H9 (cell line): ENCODE measurements around the gene SLCO2A1. TPM values are rescaled to one million over a fixed set of nuclear protein-coding genes. Genes with fewer than 3 reads are reported as not detected.
A peak's percentile ranks its signal among the peaks of the same experiment; 100 is the strongest.

Experiments
- DNase-seq: peaks from one replicate; pipeline ENCODE4 v3.0.0-alpha.2; 2017
- H2AFZ ChIP-seq: one replicate; pipeline ENCODE4 v1.6.1; 2013; ENCODE audit warnings: mild to moderate bottlenecking, low read length, control low read depth, moderate library complexity
- H2AK5ac ChIP-seq: 2 replicates; pipeline ENCODE4 v1.6.1; 2013; ENCODE audit warnings: low read length, control low read depth, mixed read lengths; ENCODE audit not compliant: insufficient read length
- H2BK120ac ChIP-seq: one replicate; pipeline ENCODE4 v1.6.1; 2013; ENCODE audit warnings: low read depth, mild to moderate bottlenecking, low read length, control low read depth, inconsistent platforms; ENCODE audit not compliant: poor library complexity, severe bottlenecking
- H2BK12ac ChIP-seq: 2 replicates; pipeline ENCODE4 v1.6.1; 2013; ENCODE audit warnings: low read length, control low read depth, mixed read lengths, low read depth; ENCODE audit not compliant: insufficient read length
- H2BK15ac ChIP-seq: 2 replicates; pipeline ENCODE4 v1.6.1; 2013; ENCODE audit warnings: low read depth, low read length, control low read depth
- H2BK20ac ChIP-seq: one replicate; pipeline ENCODE4 v1.6.1; 2013; ENCODE audit warnings: low read depth, mild to moderate bottlenecking, low read length, control low read depth, inconsistent platforms; ENCODE audit not compliant: poor library complexity, severe bottlenecking
- H2BK5ac ChIP-seq: 2 replicates; pipeline ENCODE4 v1.6.1; 2013; ENCODE audit warnings: low read length, control low read depth, mixed read lengths; ENCODE audit not compliant: insufficient read length
- H3K14ac ChIP-seq: 2 replicates; pipeline ENCODE4 v1.6.1; 2013; ENCODE audit warnings: low read length, control low read depth; ENCODE audit not compliant: insufficient read depth
- H3K18ac ChIP-seq: 2 replicates; pipeline ENCODE4 v1.6.1; 2013; ENCODE audit warnings: low read depth, mild to moderate bottlenecking, mixed read lengths, low read length, control low read depth; ENCODE audit not compliant: insufficient read length
- H3K23ac ChIP-seq: 2 replicates; pipeline ENCODE4 v1.6.1; 2013; ENCODE audit warnings: low read length, control low read depth, mixed read lengths, low read depth; ENCODE audit not compliant: insufficient read length
- H3K23me2 ChIP-seq: 2 replicates; pipeline ENCODE4 v1.6.1; 2013; ENCODE audit warnings: low read depth, mild to moderate bottlenecking, mixed read lengths, low read length, control low read depth; ENCODE audit not compliant: insufficient read length, poor library complexity, severe bottlenecking
- H3K27ac ChIP-seq: 2 replicates; pipeline ENCODE4 v1.5.1; 2013; ENCODE audit warnings: low read length, control low read depth, mixed read lengths, low read depth; ENCODE audit not compliant: insufficient read length
- H3K27me3 ChIP-seq: 2 replicates; pipeline ENCODE4 v1.6.1; 2013; ENCODE audit warnings: low read length, control low read depth, inconsistent platforms; ENCODE audit not compliant: insufficient read depth
- H3K4ac ChIP-seq: 2 replicates; pipeline ENCODE4 v1.6.1; 2013; ENCODE audit warnings: low read depth, mild to moderate bottlenecking, control low read depth, inconsistent platforms, low read length, moderate library complexity
- H3K4me1 ChIP-seq: 2 replicates; pipeline ENCODE4 v1.6.1; 2013; ENCODE audit warnings: low read length, control low read depth, inconsistent platforms; ENCODE audit not compliant: insufficient read depth
- H3K4me2 ChIP-seq: 2 replicates; pipeline ENCODE4 v1.6.1; 2013; ENCODE audit warnings: low read length, control low read depth, mixed read lengths; ENCODE audit not compliant: insufficient read length, insufficient read depth
- H3K56ac ChIP-seq: 2 replicates; pipeline ENCODE4 v1.6.1; 2013; ENCODE audit warnings: low read depth, mild to moderate bottlenecking, mixed read lengths, low read length, control low read depth; ENCODE audit not compliant: insufficient read length
- H3K79me1 ChIP-seq: 2 replicates; pipeline ENCODE4 v1.6.1; 2013; ENCODE audit warnings: low read depth, mild to moderate bottlenecking, moderate library complexity, low read length, control low read depth, inconsistent platforms; ENCODE audit not compliant: insufficient read depth, poor library complexity, severe bottlenecking
- H3K79me2 ChIP-seq: 2 replicates; pipeline ENCODE4 v1.6.1; 2013; ENCODE audit warnings: low read length, control low read depth, inconsistent platforms; ENCODE audit not compliant: insufficient read depth
- H3K9ac ChIP-seq: 2 replicates; pipeline ENCODE4 v1.6.1; 2013; ENCODE audit warnings: low read length, control low read depth, mixed read lengths; ENCODE audit not compliant: insufficient read length; ENCODE audit errors: extremely low read depth
- H3K9me3 ChIP-seq: one replicate; pipeline ENCODE4 v1.6.1; 2013; ENCODE audit warnings: low read depth, low read length, inconsistent platforms; ENCODE audit not compliant: control insufficient read depth
- H3T11ph ChIP-seq: one replicate; pipeline ENCODE4 v1.6.1; 2013; ENCODE audit warnings: mild to moderate bottlenecking, low read length, control low read depth, inconsistent platforms
- H4K20me1 ChIP-seq: one replicate; pipeline ENCODE4 v1.6.1; 2013; ENCODE audit not compliant: control insufficient read depth, insufficient read length, insufficient read depth
- H4K5ac ChIP-seq: 2 replicates; pipeline ENCODE4 v1.6.1; 2013; ENCODE audit warnings: low read depth, mild to moderate bottlenecking, mixed read lengths, low read length, control low read depth; ENCODE audit not compliant: insufficient read length
- H4K8ac ChIP-seq: replicated peaks from 2 replicates; pipeline ENCODE4 v1.6.1; 2013; ENCODE audit warnings: low read length, control low read depth, mixed read lengths, low read depth; ENCODE audit not compliant: insufficient read length
- H4K91ac ChIP-seq: 2 replicates; pipeline ENCODE4 v1.6.1; 2013; ENCODE audit warnings: low read depth, mild to moderate bottlenecking, moderate library complexity, mixed read lengths, low read length, control low read depth; ENCODE audit not compliant: insufficient read length
- H3K27ac Mint-ChIP-seq, 3 experiments: 2 replicates in 2 of 3; 3 replicates in 1 of 3; pipeline ENCODE4 v1.8.0; 2020 to 2021; ENCODE audit warnings: mixed read lengths in 3 of 3, mild to moderate bottlenecking in 1 of 3, moderate library complexity in 1 of 3
- H3K27me3 Mint-ChIP-seq: 2 replicates; pipeline ENCODE4 v1.8.0; 2021; ENCODE audit warnings: low read depth, mild to moderate bottlenecking, moderate library complexity, mixed read lengths
- H3K36me3 Mint-ChIP-seq, 3 experiments: 2 replicates in 2 of 3; 3 replicates in 1 of 3; pipeline ENCODE4 v1.8.0; 2020 to 2021; ENCODE audit warnings: low read depth in 3 of 3, mixed read lengths in 3 of 3; ENCODE audit not compliant: insufficient read depth in 1 of 3
- H3K4me1 Mint-ChIP-seq, 2 experiments: 2 replicates each; pipeline ENCODE4 v1.8.0; 2020; ENCODE audit warnings: mixed read lengths in 2 of 2
- H3K4me3 Mint-ChIP-seq, 2 experiments: 2 replicates in 1 of 2; 3 replicates in 1 of 2; pipeline ENCODE4 v1.8.0; 2020 to 2021; ENCODE audit warnings: mild to moderate bottlenecking in 2 of 2, mixed read lengths in 2 of 2, moderate library complexity in 1 of 2
- H3K9me3 Mint-ChIP-seq, 2 experiments: 2 replicates in 1 of 2; 3 replicates in 1 of 2; pipeline ENCODE4 v1.8.0; 2020; ENCODE audit warnings: mild to moderate bottlenecking in 2 of 2, mixed read lengths in 2 of 2, moderate library complexity in 1 of 2
- CTCF ChIP-seq: fragments of 200-600 bp; sonication (generic); conservative IDR thresholded peaks from 3 replicates; pipeline ENCODE4 v1.8.0; 2021; ENCODE audit warnings: antibody characterized with exemption, mild to moderate bottlenecking
- WGBS: extraction: QIAGEN DNeasy Blood & Tissue Kit; methylation state at CpG from one replicate; pipeline ENCODE4 v1.1.7; 2013; ENCODE audit warnings: missing lambda C conversion rate, low lambda C conversion rate, mixed read lengths; ENCODE audit not compliant: insufficient read length; ENCODE audit errors: extremely low coverage; 5-methylcytosine and 5-hydroxymethylcytosine counted together
- total RNA-seq: library from RNA; stranded (reverse); gene quantifications from 2 replicates; pipeline ENCODE4 v1.2.1, GENCODE V29; 2021

Gene SLCO2A1
- total RNA-seq, 1 experiment from 2014 or later = 0.98 TPM

- TF ChIP-seq CTCF = peak; percentile 88
- Histone ChIP-seq H3K9me3 (no peaks in the 10 kb centered on the region), H2BK5ac (no peak overlapping the region), H3T11ph (no peak overlapping the region), H2BK15ac (no peak overlapping the region), H4K91ac (no peak overlapping the region), H4K20me1 (no peaks in the 10 kb centered on the region), H3K4ac (no peak overlapping the region), H4K5ac (no peak overlapping the region), H2AFZ (no peak overlapping the region), H3K27me3 (no peaks in the 10 kb centered on the region; the same call in 1 of the 2 replicates), H3K79me1 (no peaks in the 10 kb centered on the region), H3K14ac (no peak overlapping the region), H4K8ac (no peak overlapping the region), H2BK20ac (no peak overlapping the region), H3K4me2 (no peak overlapping the region), H2BK120ac (no peak overlapping the region), H3K27ac (no peak overlapping the region), H3K4me1 (no peaks in the 10 kb centered on the region), H3K18ac (no peak overlapping the region), H3K23ac (no peak overlapping the region), H3K79me2 (no peaks in the 10 kb centered on the region), H3K9ac (no peak overlapping the region), H2AK5ac (no peak overlapping the region), H3K23me2 (peaks cover 5% of the 10 kb centered on the region), H2BK12ac (no peak overlapping the region), H3K56ac (no peak overlapping the region)
- Mint-ChIP-seq H3K36me3 (no peaks in the 10 kb centered on the region; a peak in 1 of 7 replicates), H3K4me1 (peaks cover 15 to 16% of the 10 kb centered on the region in 2 experiments), H3K4me3 (no peak overlapping the region), H3K9me3 (no peaks in the 10 kb centered on the region; a peak in 1 of 5 replicates), H3K27ac (no peak overlapping the region; a peak in 1 of 7 replicates), H3K27me3 (peaks cover 31% of the 10 kb centered on the region)
- WGBS = no CpG with 5 or more reads among the region's 1 CpG
- DNase-seq = no peak
These were observed 99.3 kb downstream of the SLCO2A1 start for GRCh38 chr3:133930341-133930933.
